GM12878 (cell line): ENCODE data around the gene MICAL3. TPM values are rescaled to one million over a fixed set of nuclear protein-coding genes. Genes with fewer than 3 reads are reported as not detected.
A peak's percentile ranks its signal among the peaks of the same experiment; 100 is the strongest.

Experiments
- BCL11A ChIP-seq: IDR thresholded peaks from 2 replicates; pipeline ENCODE4 v1.6.1; 2011; ENCODE audit warnings: low read depth, low read length
- BHLHE40 ChIP-seq, 2 experiments: fragments of 450-650 bp in 1 of 2; IDR thresholded peaks; 2 replicates each; pipeline ENCODE4 v1.6.1; 2011 to 2017; ENCODE audit warnings: low read depth in 2 of 2, borderline replicate concordance in 1 of 2, improper control_type of control experiment in 1 of 2, low read length in 1 of 2, mild to moderate bottlenecking in 1 of 2
- CBX5 ChIP-seq: sonication (generic); IDR thresholded peaks from 2 replicates; pipeline ENCODE4 v1.6.1; 2016; ENCODE audit warnings: low read depth, moderate library complexity, mild to moderate bottlenecking, inconsistent platforms
- CEBPZ ChIP-seq: fragments of 150-350 bp; IDR thresholded peaks from 2 replicates; pipeline ENCODE4 v1.6.1; 2016; ENCODE audit warnings: low read depth, low read length
- CHD1 ChIP-seq: IDR thresholded peaks from 2 replicates; pipeline ENCODE4 v1.6.1; 2012; ENCODE audit warnings: low read depth, low read length, improper control_type of control experiment
- CHD4 ChIP-seq: fragments of 200-600 bp; sonication (generic); IDR thresholded peaks from 2 replicates; pipeline ENCODE4 v1.6.1; 2016; ENCODE audit warnings: mild to moderate bottlenecking
- CREB1 ChIP-seq: IDR thresholded peaks from 2 replicates; pipeline ENCODE4 v1.6.1; 2012; ENCODE audit warnings: low read depth, mild to moderate bottlenecking, inconsistent platforms
- FOS ChIP-seq: IDR thresholded peaks from 3 replicates; pipeline ENCODE4 v1.6.1; 2011; ENCODE audit warnings: borderline replicate concordance; ENCODE audit not compliant: insufficient read length; ENCODE audit errors: extremely low read depth
- IKZF1 ChIP-seq: fragments of 450-650 bp; conservative IDR thresholded peaks from 2 replicates; pipeline ENCODE4 v1.6.1; 2017; ENCODE audit warnings: antibody characterized with exemption, mild to moderate bottlenecking
- KAT2A ChIP-seq: conservative IDR thresholded peaks from 2 replicates; pipeline ENCODE4 v1.6.1; 2011; ENCODE audit warnings: low read depth, low read length; ENCODE audit not compliant: control insufficient read depth
- MEF2B ChIP-seq: fragments of 450-650 bp; IDR thresholded peaks from 2 replicates; pipeline ENCODE4 v1.6.1; 2018; ENCODE audit warnings: mild to moderate bottlenecking, moderate library complexity; ENCODE audit not compliant: partially characterized antibody, poor library complexity, severe bottlenecking
- MLLT1 ChIP-seq: fragments of 450-650 bp; IDR thresholded peaks from 2 replicates; pipeline ENCODE4 v1.6.1; 2016; ENCODE audit warnings: mild to moderate bottlenecking
- MYB ChIP-seq: fragments of 150-350 bp; IDR thresholded peaks from 2 replicates; pipeline ENCODE4 v1.6.1; 2014; ENCODE audit warnings: mild to moderate bottlenecking, low read depth, low read length, borderline replicate concordance
- NBN ChIP-seq: fragments of 450-650 bp; IDR thresholded peaks from 2 replicates; pipeline ENCODE4 v1.6.1; 2016
- PBX3 ChIP-seq: IDR thresholded peaks from 2 replicates; pipeline ENCODE4 v1.6.1; 2011; ENCODE audit warnings: mild to moderate bottlenecking, low read depth, low read length, moderate library complexity; ENCODE audit not compliant: insufficient replicate concordance
- RAD51 ChIP-seq: fragments of 450-650 bp; IDR thresholded peaks from 2 replicates; pipeline ENCODE4 v1.6.1; 2016; ENCODE audit warnings: moderate library complexity, mild to moderate bottlenecking, inconsistent platforms
- TAF1 ChIP-seq: IDR thresholded peaks from 2 replicates; pipeline ENCODE4 v1.6.1; 2011; ENCODE audit warnings: mild to moderate bottlenecking, low read depth, low read length, borderline replicate concordance
- TCF7 ChIP-seq: IDR thresholded peaks from 2 replicates; pipeline ENCODE4 v1.6.1; 2014; ENCODE audit warnings: antibody characterized with exemption, borderline replicate concordance
- ZBTB11 ChIP-seq: fragments of 450-650 bp; formaldehyde crosslinking; IDR thresholded peaks from 2 replicates; pipeline ENCODE4 v1.5.0; 2022; ENCODE audit warnings: mild to moderate bottlenecking, missing genetic modification characterization
- ZBTB33 ChIP-seq: fragments of 450-650 bp; IDR thresholded peaks from 2 replicates; pipeline ENCODE4 v1.6.1; 2017; ENCODE audit warnings: mild to moderate bottlenecking
- polyA plus RNA-seq, 11 experiments: library from polyadenylated mRNA; depleted of rRNA in 4 of 11; unstranded in 6 of 11; stranded (reverse) in 5 of 11; fragments of >200 nt; fragmentation: Nextera tagmentation in 4 of 11; fragmentation: Illumina TruSeq in 1 of 11; extraction: Ambion mirVana in 4 of 11; extraction: Trizol in 1 of 11; gene quantifications; 1 replicate in 1 of 11; 2 replicates in 10 of 11; pipeline versions ENCODE4 v1.2.1 to v1.2.3, GENCODE V29; 2011 to 2016; ENCODE audit warnings: inconsistent platforms in 2 of 11, missing spikeins in 2 of 11, low read depth in 1 of 11
- total RNA-seq, 4 experiments: library from RNA; depleted of rRNA in 3 of 4; stranded (reverse); fragments of >200 nt in 3 of 4; fragmentation: Illumina TruSeq in 1 of 4; extraction: Trizol in 1 of 4; gene quantifications; 2 replicates each; pipeline versions ENCODE4 v1.2.1 to v1.2.3, GENCODE V29; 2013 to 2021

Gene MICAL3
- total and polyA plus RNA-seq, 10 of the 15 experiments (the other 5 are each of a cell fraction or from before 2014, with no cell fraction given) = 2.6 to 92.2 (median 24.0) TPM

GRCh38 chr22:17964643-17965042 is 59.7 kb downstream of the MICAL3 start (continued):
- TF ChIP-seq CBX5 = no peak
- TF ChIP-seq BHLHE40 (IDR thresholded peaks at IDR 0.05; ENCODE audit: borderline replicate concordance in 1 of 2, low read depth in 2 of 2, low read length in 1 of 2) = no peak; a peak in 1 of 4 replicates
- no peak for TF ChIP-seq BCL11A
- TF ChIP-seq ZBTB33 = no peak
- no peak for TF ChIP-seq KAT2A
- TF ChIP-seq TAF1 = no peak
- TF ChIP-seq CEBPZ = no peak
- TF ChIP-seq MEF2B = peak; percentile 53
- no peak for TF ChIP-seq FOS
- no peak for TF ChIP-seq RAD51
- TF ChIP-seq MLLT1 = peak; percentile 65; the same call in 1 of the 2 replicates
- TF ChIP-seq IKZF1 = peak; percentile 70
- TF ChIP-seq CHD4 = no peak
- no peak for TF ChIP-seq TCF7
- no peak for TF ChIP-seq CREB1
- peak; percentile 32 for TF ChIP-seq PBX3
- no peak for TF ChIP-seq MYB
- TF ChIP-seq ZBTB11 = no peak
- no peak for TF ChIP-seq CHD1
- TF ChIP-seq NBN = peak; percentile 58; the same call in 1 of the 2 replicates
